Panc1 (cell line): ENCODE results near the gene SYT1. TPM values are rescaled to one million over a fixed set of nuclear protein-coding genes. Genes with fewer than 3 reads are reported as not detected.

Source experiments
- ATAC-seq: fragments of 200-7000 bp; cut with Tn5 transposase; 2 replicates; pipeline ENCODE4 v1.9.1; 2020; ENCODE audit warnings: mild to moderate bottlenecking, moderate library complexity
- BruUV-seq: library from RNA; stranded (reverse); fragments of 400-500 nt; replicated peaks from 2 replicates; lab custom pipeline; 2021; lab: Mats Ljungman, UMichigan
- CTCF ChIA-PET: fragments of 300-600 bp; sonication (Branson Sonifier 250); formaldehyde crosslinking; loops from one replicate; lab custom pipeline; 2022; ENCODE audit warnings: antibody characterized with exemption; lab: Charles Lee
- POLR2A ChIA-PET: fragments of 300-600 bp; sonication (Branson Sonifier 250); formaldehyde crosslinking; loops from one replicate; lab custom pipeline; 2022; ENCODE audit warnings: antibody characterized with exemption; lab: Charles Lee
- DNase-seq: peaks from one replicate; pipeline ENCODE4 v3.0.0-alpha.2; 2010; ENCODE audit warnings: low read depth, low spot score
- H3K27ac ChIP-seq: 2 replicates; pipeline ENCODE4 v1.5.1; 2011; ENCODE audit warnings: mild to moderate bottlenecking, low read length, inconsistent platforms
- H3K27me3 ChIP-seq: fragments of 200-500 bp; sonication (Bioruptor generic); 2 replicates; pipeline ENCODE4 v1.6.0; 2014; ENCODE audit warnings: low read length, inconsistent platforms; ENCODE audit not compliant: control insufficient read depth, insufficient read depth
- H3K36me3 ChIP-seq: fragments of 200-500 bp; sonication (Bioruptor generic); 2 replicates; pipeline ENCODE4 v1.5.1; 2014; ENCODE audit warnings: inconsistent platforms, mild to moderate bottlenecking, low read length, moderate library complexity; ENCODE audit not compliant: control insufficient read depth, insufficient read depth
- H3K4me1 ChIP-seq: 2 replicates; pipeline ENCODE4 v1.5.1; 2011; ENCODE audit warnings: inconsistent platforms, mild to moderate bottlenecking, low read length, moderate library complexity; ENCODE audit not compliant: control insufficient read depth, insufficient read depth
- H3K4me3 ChIP-seq, 2 experiments: 2 replicates each; pipeline ENCODE4 v1.5.1; 2011 to 2012; ENCODE audit warnings: low read depth in 2 of 2, low read length in 2 of 2, mild to moderate bottlenecking in 2 of 2, inconsistent platforms in 1 of 2, moderate library complexity in 1 of 2
- H3K9me3 ChIP-seq: fragments of 200-500 bp; sonication (Bioruptor generic); 2 replicates; pipeline ENCODE4 v1.5.1; 2014; ENCODE audit warnings: low read depth, mild to moderate bottlenecking, inconsistent platforms, low read length, moderate library complexity; ENCODE audit not compliant: control insufficient read depth, insufficient read depth
- CTCF ChIP-seq: fragments of 450-650 bp; IDR thresholded peaks from 2 replicates; pipeline ENCODE4 v1.5.1; 2017; ENCODE audit warnings: mild to moderate bottlenecking
- POLR2AphosphoS5 ChIP-seq: IDR thresholded peaks from 2 replicates; pipeline ENCODE4 v1.6.1; 2012; ENCODE audit warnings: mild to moderate bottlenecking, low read depth, low read length, moderate library complexity
- SIN3A ChIP-seq: IDR thresholded peaks from 2 replicates; pipeline ENCODE4 v1.6.1; 2012; ENCODE audit warnings: low read depth, mild to moderate bottlenecking, low read length, moderate library complexity, borderline replicate concordance; ENCODE audit not compliant: insufficient read depth
- TCF7L2 ChIP-seq: IDR thresholded peaks from 2 replicates; pipeline ENCODE4 v1.6.1; 2011; ENCODE audit warnings: mild to moderate bottlenecking, low read depth, low read length, inconsistent platforms
- in situ Hi-C: cut with HindIII; loops from 2 replicates; pipeline ENCODE4 v1.10.0; 2016; ENCODE audit warnings: low sequenced_read_pairs, low pct_unique_long_range_greater_than_20kb
- intact Hi-C: fragments of 100-400 bp; cut with micrococcal nuclease; formaldehyde crosslinking; loops from one replicate; pipeline ENCODE4 v1.10.0; 2022; ENCODE audit not compliant: unreplicated experiment
- total RNA-seq: library from RNA; stranded (reverse); gene quantifications from one replicate; pipeline ENCODE4 v1.2.1, GENCODE V29; 2021; ENCODE audit not compliant: unreplicated experiment
- TF ChIP-seq, protein P1 (sequence below), 2 experiments: IDR thresholded peaks; 2 replicates each; pipeline ENCODE4 v1.6.1; 2011 to 2012; ENCODE audit warnings: low read depth in 2 of 2, control low read depth in 1 of 2, low read length in 1 of 2, mild to moderate bottlenecking in 1 of 2, moderate library complexity in 1 of 2; ENCODE audit not compliant: insufficient read depth in 1 of 2

The SYT1 gene
- total RNA-seq, 1 experiment from 2014 or later, result 3.0 TPM

DNA sequence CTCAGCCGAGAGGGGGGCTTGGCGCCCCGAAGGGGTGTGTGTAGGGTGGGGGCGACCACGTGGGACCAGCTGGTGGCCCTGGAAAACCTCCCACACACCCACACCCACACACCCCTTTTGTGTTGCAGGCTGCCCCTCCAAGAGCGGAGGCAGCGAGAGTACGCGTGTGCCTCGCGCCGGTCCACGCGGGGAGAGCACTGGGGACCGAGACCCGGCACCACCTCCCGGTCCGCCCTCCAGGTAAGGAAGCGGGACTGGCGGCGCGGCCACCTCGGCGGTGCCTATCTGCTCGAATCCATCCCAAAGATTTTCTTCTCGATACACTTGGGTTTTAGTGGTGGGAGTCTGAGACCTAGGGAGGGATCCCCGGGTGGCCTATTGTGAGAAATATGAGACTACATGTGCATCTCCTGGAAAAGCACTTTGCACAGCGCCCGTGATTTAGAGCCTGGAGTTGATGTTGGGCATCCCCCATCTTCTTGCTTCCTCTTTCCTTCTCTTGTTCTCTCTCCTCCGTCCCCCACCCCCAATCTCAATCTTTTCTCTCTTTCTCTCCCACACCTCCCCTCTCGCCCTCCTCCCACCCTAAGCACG, 393 bp downstream of the SYT1 start:
- ChIA-PET CTCF (interaction anchor here (0.5 to 0.6 kb wide), 3 partner anchors 118 to 398 kb away, joined by 3 to 5 read pairs (median 3); no protein-coding TSS in a partner anchor), POLR2A (interaction anchor here (0.5 to 0.6 kb wide), 4 partner anchors 54 to 358 kb away, joined by 3 to 8 read pairs (median 4); no protein-coding TSS in a partner anchor)
- H3K27ac ChIP-seq, result no peak overlapping the region

GRCh38 chr12:78865516-78865915, 942 bp downstream of the SYT1 start:
- in situ Hi-C loops, result no loop called here
- TF ChIP-seq CTCF (no peak), SIN3A (no peak), TCF7L2 (no peak), POLR2AphosphoS5 (no peak)
- TF ChIP-seq, protein P1, sequence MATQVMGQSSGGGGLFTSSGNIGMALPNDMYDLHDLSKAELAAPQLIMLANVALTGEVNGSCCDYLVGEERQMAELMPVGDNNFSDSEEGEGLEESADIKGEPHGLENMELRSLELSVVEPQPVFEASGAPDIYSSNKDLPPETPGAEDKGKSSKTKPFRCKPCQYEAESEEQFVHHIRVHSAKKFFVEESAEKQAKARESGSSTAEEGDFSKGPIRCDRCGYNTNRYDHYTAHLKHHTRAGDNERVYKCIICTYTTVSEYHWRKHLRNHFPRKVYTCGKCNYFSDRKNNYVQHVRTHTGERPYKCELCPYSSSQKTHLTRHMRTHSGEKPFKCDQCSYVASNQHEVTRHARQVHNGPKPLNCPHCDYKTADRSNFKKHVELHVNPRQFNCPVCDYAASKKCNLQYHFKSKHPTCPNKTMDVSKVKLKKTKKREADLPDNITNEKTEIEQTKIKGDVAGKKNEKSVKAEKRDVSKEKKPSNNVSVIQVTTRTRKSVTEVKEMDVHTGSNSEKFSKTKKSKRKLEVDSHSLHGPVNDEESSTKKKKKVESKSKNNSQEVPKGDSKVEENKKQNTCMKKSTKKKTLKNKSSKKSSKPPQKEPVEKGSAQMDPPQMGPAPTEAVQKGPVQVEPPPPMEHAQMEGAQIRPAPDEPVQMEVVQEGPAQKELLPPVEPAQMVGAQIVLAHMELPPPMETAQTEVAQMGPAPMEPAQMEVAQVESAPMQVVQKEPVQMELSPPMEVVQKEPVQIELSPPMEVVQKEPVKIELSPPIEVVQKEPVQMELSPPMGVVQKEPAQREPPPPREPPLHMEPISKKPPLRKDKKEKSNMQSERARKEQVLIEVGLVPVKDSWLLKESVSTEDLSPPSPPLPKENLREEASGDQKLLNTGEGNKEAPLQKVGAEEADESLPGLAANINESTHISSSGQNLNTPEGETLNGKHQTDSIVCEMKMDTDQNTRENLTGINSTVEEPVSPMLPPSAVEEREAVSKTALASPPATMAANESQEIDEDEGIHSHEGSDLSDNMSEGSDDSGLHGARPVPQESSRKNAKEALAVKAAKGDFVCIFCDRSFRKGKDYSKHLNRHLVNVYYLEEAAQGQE (IDR thresholded peaks at IDR 0.05; ENCODE audit: insufficient read depth in 1 of 2, low read depth in 2 of 2, low read length in 1 of 2), result no peak
- intact Hi-C loops, result no loop called here
- H3K27me3 ChIP-seq, result peaks cover 5% of the 10 kb centered on the region; the same call in 1 of the 2 replicates
- DNase-seq, result no peak
- H3K4me1 ChIP-seq, result peaks cover 5% of the 10 kb centered on the region
- H3K4me3 ChIP-seq, result peak overlapping the region; percentile 78 to 92
- BruUV-seq, result no TSS peak
- no peak for ATAC-seq
- H3K9me3 ChIP-seq, result no peaks in the 10 kb centered on the region
- ChIA-PET CTCF (no interaction called here), POLR2A (no interaction called here)
- H3K27ac ChIP-seq, result no peak overlapping the region
- H3K36me3 ChIP-seq, result no peaks in the 10 kb centered on the region

More for the DNA sequence above, 393 bp downstream of the SYT1 start:
- no peaks in the 10 kb centered on the region for H3K36me3 ChIP-seq
- peaks cover 5% of the 10 kb centered on the region; the same call in 1 of the 2 replicates for H3K27me3 ChIP-seq
- H3K9me3 ChIP-seq, result no peaks in the 10 kb centered on the region
- in situ Hi-C loops (no loop called here), intact Hi-C loops (no loop called here)
- peaks cover 5% of the 10 kb centered on the region for H3K4me1 ChIP-seq
- BruUV-seq, result no TSS peak
- H3K4me3 ChIP-seq, result peak overlapping the region; percentile 78 to 92
- no peak for TF ChIP-seq SIN3A
- TF ChIP-seq CTCF, result no peak
- DNase-seq (no peak), ATAC-seq (peak; percentile 20)
